ENCODE results near the gene CORIN.

Gene CORIN

GRCh38 chr4:47747846-47748494, 89.9 kb downstream of the CORIN start:
- TF ChIP-seq CTCF (IDR thresholded peaks at IDR 0.05; ENCODE audit: extremely low read depth, insufficient read depth, missing control alignments), result no peak
- in situ Hi-C loops (cut with MboI; ENCODE audit: low pct_unique_long_range_greater_than_20kb, low sequenced_read_pairs, unreplicated experiment), result no loop called here
- no peak for DNase-seq (ENCODE audit: low spot score)

GRCh38 chr4:47747211-47747610, 90.7 kb downstream of the CORIN start:
- TF ChIP-seq CTCF (IDR thresholded peaks at IDR 0.05; ENCODE audit: extremely low read depth, insufficient read depth, missing control alignments), result no peak

GRCh38 chr4:47746122-47746521, 91.7 kb downstream of the CORIN start:
- in situ Hi-C loops (cut with MboI; ENCODE audit: low pct_unique_long_range_greater_than_20kb, low sequenced_read_pairs, unreplicated experiment), result no loop called here
- no peak for TF ChIP-seq CTCF (IDR thresholded peaks at IDR 0.05; ENCODE audit: extremely low read depth, insufficient read depth, missing control alignments)

More at GRCh38 chr4:47747211-47747610, 90.7 kb downstream of the CORIN start:
- in situ Hi-C loops (cut with MboI; ENCODE audit: low pct_unique_long_range_greater_than_20kb, low sequenced_read_pairs, unreplicated experiment), result no loop called here
- no peak for DNase-seq (ENCODE audit: low spot score)

GRCh38 chr4:47744843-47745382, 93.0 kb downstream of the CORIN start:
- no peak for DNase-seq (ENCODE audit: low spot score)
- in situ Hi-C loops (cut with MboI; ENCODE audit: low pct_unique_long_range_greater_than_20kb, low sequenced_read_pairs, unreplicated experiment), result no loop called here
- no peak for TF ChIP-seq CTCF (IDR thresholded peaks at IDR 0.05; ENCODE audit: extremely low read depth, insufficient read depth, missing control alignments)

More at GRCh38 chr4:47746122-47746521, 91.7 kb downstream of the CORIN start:
- DNase-seq (ENCODE audit: low spot score), result no peak

- in situ Hi-C loops (cut with MboI; ENCODE audit: low pct_unique_long_range_greater_than_20kb, low sequenced_read_pairs, unreplicated experiment), result no loop called here
- no peak for TF ChIP-seq CTCF (IDR thresholded peaks at IDR 0.05; ENCODE audit: extremely low read depth, insufficient read depth, missing control alignments)
- no peak for DNase-seq (ENCODE audit: low spot score)
These were observed 93.6 kb downstream of the CORIN start for GRCh38 chr4:47744253-47744652.

GRCh38 chr4:47741200-47741599, 96.7 kb downstream of the CORIN start:
- in situ Hi-C loops (cut with MboI; ENCODE audit: low pct_unique_long_range_greater_than_20kb, low sequenced_read_pairs, unreplicated experiment), result no loop called here
- DNase-seq (ENCODE audit: low spot score), result no peak
- no peak for TF ChIP-seq CTCF (IDR thresholded peaks at IDR 0.05; ENCODE audit: extremely low read depth, insufficient read depth, missing control alignments)

Data from GM13977 (cell line).